Neutrophil (primary cell): Measurements from ENCODE around the gene EFNA5.

Source experiments
- H3K27ac ChIP-seq: fragments of 200-600 bp; sonication (generic); 2 replicates; pipeline ENCODE4 v1.5.1; 2016; ENCODE audit warnings: mild to moderate bottlenecking, moderate library complexity
- H3K27me3 ChIP-seq: fragments of 200-600 bp; sonication (generic); 2 replicates; pipeline ENCODE4 v1.6.0; 2016; ENCODE audit warnings: mild to moderate bottlenecking
- H3K36me3 ChIP-seq: fragments of 200-600 bp; sonication (generic); 2 replicates; pipeline ENCODE4 v1.5.1; 2017
- H3K4me1 ChIP-seq, 2 experiments: fragments of 200-600 bp in 1 of 2; sonication (generic) in 1 of 2; 1 replicate in 1 of 2; 2 replicates in 1 of 2; pipeline versions ENCODE4 v1.5.1 to v1.6.1; 2013 to 2016; ENCODE audit warnings: low read depth in 1 of 2, low read length in 1 of 2, mild to moderate bottlenecking in 1 of 2, moderate library complexity in 1 of 2; ENCODE audit not compliant: control insufficient read depth in 1 of 2, insufficient read depth in 1 of 2
- H3K4me3 ChIP-seq, 2 experiments: fragments of 200-600 bp in 1 of 2; sonication (generic) in 1 of 2; 1 replicate in 1 of 2; 2 replicates in 1 of 2; pipeline ENCODE4 v1.5.1; 2013 to 2016; ENCODE audit warnings: low read depth in 1 of 2, low read length in 1 of 2, mild to moderate bottlenecking in 1 of 2, moderate library complexity in 1 of 2
- H3K9me3 ChIP-seq: fragments of 200-600 bp; sonication (generic); 2 replicates; pipeline ENCODE4 v1.5.1; 2016
- CTCF ChIP-seq: fragments of 200-600 bp; sonication (generic); IDR thresholded peaks from 2 replicates; pipeline ENCODE4 v1.5.1; 2016; ENCODE audit warnings: antibody characterized with exemption

The EFNA5 gene

DNA sequence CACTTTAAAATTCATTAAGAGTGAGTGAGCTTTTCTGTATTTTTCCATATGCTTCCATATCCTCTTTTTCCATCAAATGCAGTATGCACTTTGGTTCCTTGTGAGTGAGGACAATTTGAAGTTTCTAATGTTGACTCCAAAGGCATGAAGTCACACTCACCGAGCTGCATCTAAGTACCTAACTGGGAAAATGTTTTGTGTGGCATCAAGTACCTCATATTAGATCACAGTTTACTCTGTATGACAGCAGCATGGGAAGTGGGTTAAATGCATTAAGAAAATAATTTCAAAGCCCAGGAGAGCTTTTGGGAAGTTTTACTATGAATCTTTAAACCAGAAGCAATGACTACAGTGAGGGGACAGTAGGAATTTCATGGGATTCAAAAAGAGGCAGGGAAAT, 207.0 kb downstream of the EFNA5 start:
- Histone ChIP-seq H3K9me3 (no peaks in the 10 kb centered on the region), H3K4me3 (no peak overlapping the region), H3K36me3 (no peaks in the 10 kb centered on the region), H3K27me3 (no peaks in the 10 kb centered on the region), H3K4me1 (peaks cover 10 to 13% of the 10 kb centered on the region in 2 experiments), H3K27ac (no peak overlapping the region)
- no peak for TF ChIP-seq CTCF

DNA sequence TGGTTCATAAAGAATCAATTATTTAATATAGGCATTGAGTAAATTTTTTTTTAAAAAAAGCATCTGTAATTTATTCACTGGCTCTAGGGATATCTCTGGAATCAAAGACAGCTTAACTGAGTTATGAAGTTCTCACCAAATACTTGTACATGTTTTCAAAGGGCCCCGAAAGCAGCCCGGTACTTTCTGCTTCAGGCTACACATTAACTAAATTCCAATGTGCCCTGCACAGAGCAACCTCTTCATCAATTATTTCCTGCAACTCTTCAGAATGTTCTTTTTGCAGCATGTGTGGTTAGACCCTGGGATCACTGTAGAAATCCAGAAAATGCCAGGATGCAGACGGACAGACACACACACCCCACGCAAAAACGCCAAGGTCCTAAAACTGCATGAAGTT, 209.0 kb downstream of the EFNA5 start:
- H3K27ac ChIP-seq: no peak overlapping the region
- H3K4me3 ChIP-seq: no peak overlapping the region

GRCh38 chr5:107460789-107461188, 209.9 kb downstream of the EFNA5 start:
- Histone ChIP-seq H3K4me1 (peaks cover 15% of the 10 kb centered on the region in 2 experiments), H3K36me3 (no peaks in the 10 kb centered on the region), H3K4me3 (no peak overlapping the region), H3K9me3 (no peaks in the 10 kb centered on the region), H3K27me3 (no peaks in the 10 kb centered on the region), H3K27ac (no peak overlapping the region)
- TF ChIP-seq CTCF: no peak

More for the DNA sequence above, 209.0 kb downstream of the EFNA5 start:
- H3K4me1 ChIP-seq: peaks cover 5 to 8% of the 10 kb centered on the region in 2 experiments
- TF ChIP-seq CTCF: no peak
- H3K36me3 ChIP-seq: no peaks in the 10 kb centered on the region
- no peaks in the 10 kb centered on the region for H3K27me3 ChIP-seq
- no peaks in the 10 kb centered on the region for H3K9me3 ChIP-seq

GRCh38 chr5:107459605-107460004, 211.1 kb downstream of the EFNA5 start:
- Histone ChIP-seq H3K27me3 (no peaks in the 10 kb centered on the region), H3K36me3 (no peaks in the 10 kb centered on the region), H3K27ac (no peak overlapping the region), H3K9me3 (no peaks in the 10 kb centered on the region), H3K4me3 (no peak overlapping the region), H3K4me1 (peaks cover 21 to 22% of the 10 kb centered on the region in 2 experiments)
- TF ChIP-seq CTCF: no peak

GRCh38 chr5:107458322-107458721, 212.4 kb downstream of the EFNA5 start:
- no peaks in the 10 kb centered on the region for H3K27me3 ChIP-seq
- TF ChIP-seq CTCF: no peak
- no peak overlapping the region for H3K4me3 ChIP-seq
- no peaks in the 10 kb centered on the region for H3K36me3 ChIP-seq
- no peaks in the 10 kb centered on the region for H3K9me3 ChIP-seq
- peaks cover 21 to 22% of the 10 kb centered on the region in 2 experiments for H3K4me1 ChIP-seq
- no peak overlapping the region for H3K27ac ChIP-seq

- H3K36me3 ChIP-seq: no peaks in the 10 kb centered on the region
- peaks cover 21 to 22% of the 10 kb centered on the region in 2 experiments for H3K4me1 ChIP-seq
- TF ChIP-seq CTCF: no peak
- no peak overlapping the region for H3K4me3 ChIP-seq
- no peak overlapping the region for H3K27ac ChIP-seq
- H3K27me3 ChIP-seq: no peaks in the 10 kb centered on the region
- no peaks in the 10 kb centered on the region for H3K9me3 ChIP-seq
These were observed 212.9 kb downstream of the EFNA5 start for GRCh38 chr5:107457881-107458280.
